IMR-90 (cell line): Measurements from ENCODE around the gene KIF16B. TPM values are rescaled to one million over a fixed set of nuclear protein-coding genes. Genes with fewer than 3 reads are reported as not detected.
"Not testable (repeated sequence)": the region's sequence is repeated elsewhere in the genome, so short reads cannot be mapped to it uniquely, and the experiment has no call there.

Source experiments
- ATAC-seq: fragments of 200-7000 bp; cut with Tn5 transposase; 2 replicates; pipeline ENCODE4 v1.9.1; 2020; ENCODE audit warnings: low read depth, mild to moderate bottlenecking, moderate library complexity
- BruUV-seq: library from RNA; stranded (reverse); fragments of 400-500 nt; replicated peaks from 2 replicates; lab custom pipeline; 2021; lab: Mats Ljungman, UMichigan
- CTCF ChIA-PET: fragments of 300-600 bp; formaldehyde crosslinking; extraction: SDS; loops from one replicate; lab custom pipeline; 2021; ENCODE audit warnings: antibody characterized with exemption; lab: Yijun Ruan, JAX
- POLR2A ChIA-PET: fragments of 300-600 bp; sonication (Branson Sonifier 250); formaldehyde crosslinking; loops from one replicate; lab custom pipeline; 2022; ENCODE audit warnings: antibody characterized with exemption; ENCODE audit not compliant: unreplicated experiment; lab: Charles Lee
- DNase-seq: peaks from one replicate; pipeline ENCODE4 v3.0.0; 2013
- H2AFZ ChIP-seq: replicated peaks from 2 replicates; pipeline ENCODE3; 2013; ENCODE audit warnings: low read length, mild to moderate bottlenecking; ENCODE audit not compliant: poor library complexity
- H2AK5ac ChIP-seq: 2 replicates; pipeline ENCODE4 v1.6.1; 2013; ENCODE audit warnings: low read depth, low read length, inconsistent platforms
- H2AK9ac ChIP-seq: replicated peaks from 2 replicates; pipeline ENCODE3; 2013; ENCODE audit warnings: mild to moderate bottlenecking, low read depth, low read length, moderate library complexity; ENCODE audit not compliant: poor library complexity
- H2BK120ac ChIP-seq: 2 replicates; pipeline ENCODE4 v1.6.1; 2013; ENCODE audit warnings: low read depth, low read length, inconsistent platforms
- H2BK15ac ChIP-seq: 3 replicates; pipeline ENCODE4 v1.6.1; 2013; ENCODE audit warnings: low read depth, low read length, inconsistent platforms
- H2BK20ac ChIP-seq: 2 replicates; pipeline ENCODE4 v1.6.1; 2013; ENCODE audit warnings: low read depth, mild to moderate bottlenecking, inconsistent platforms, low read length, moderate library complexity
- H2BK5ac ChIP-seq: 2 replicates; pipeline ENCODE4 v1.6.1; 2013; ENCODE audit warnings: mild to moderate bottlenecking, low read depth, low read length, inconsistent platforms; ENCODE audit not compliant: poor library complexity, severe bottlenecking
- H3K14ac ChIP-seq: replicated peaks from 2 replicates; pipeline ENCODE4 v1.6.1; 2013; ENCODE audit warnings: low read depth, low read length, inconsistent platforms
- H3K18ac ChIP-seq: 2 replicates; pipeline ENCODE4 v1.6.1; 2013; ENCODE audit warnings: low read depth, low read length, control low read depth
- H3K23ac ChIP-seq: 2 replicates; pipeline ENCODE4 v1.6.1; 2013; ENCODE audit warnings: low read depth, low read length, inconsistent platforms
- H3K27ac ChIP-seq: 2 replicates; pipeline ENCODE4 v1.5.1; 2013; ENCODE audit warnings: mild to moderate bottlenecking, control low read depth, low read length; ENCODE audit not compliant: insufficient read depth
- H3K27me3 ChIP-seq: 2 replicates; pipeline ENCODE4 v1.6.1; 2013; ENCODE audit warnings: low read length; ENCODE audit not compliant: control insufficient read depth, insufficient read depth
- H3K36me3 ChIP-seq: 2 replicates; pipeline ENCODE4 v1.6.1; 2013; ENCODE audit warnings: low read length, mixed read lengths; ENCODE audit not compliant: control insufficient read depth, insufficient read depth
- H3K4ac ChIP-seq: 2 replicates; pipeline ENCODE4 v1.6.1; 2013; ENCODE audit warnings: low read depth, low read length, inconsistent platforms
- H3K4me1 ChIP-seq: 2 replicates; pipeline ENCODE4 v1.6.1; 2013; ENCODE audit warnings: low read length, mixed read lengths; ENCODE audit not compliant: control insufficient read depth, insufficient read depth
- H3K4me2 ChIP-seq: 2 replicates; pipeline ENCODE4 v1.6.1; 2013; ENCODE audit warnings: low read depth, mild to moderate bottlenecking, control low read depth, low read length, moderate library complexity
- H3K4me3 ChIP-seq: 2 replicates; pipeline ENCODE4 v1.5.1; 2013; ENCODE audit warnings: low read depth, mild to moderate bottlenecking, control low read depth, low read length, moderate library complexity; ENCODE audit not compliant: insufficient read depth
- H3K56ac ChIP-seq: 2 replicates; pipeline ENCODE4 v1.6.1; 2013; ENCODE audit warnings: low read length, inconsistent platforms; ENCODE audit not compliant: insufficient read depth; ENCODE audit errors: extremely low read depth
- H3K79me1 ChIP-seq, 2 experiments: 2 replicates each; pipeline ENCODE4 v1.6.1; 2013; ENCODE audit warnings: low read length in 2 of 2, inconsistent platforms in 1 of 2, low read depth in 1 of 2
- H3K9ac ChIP-seq: 2 replicates; pipeline ENCODE4 v1.6.1; 2013; ENCODE audit warnings: low read depth, low read length, control low read depth
- H3K9me1 ChIP-seq: 2 replicates; pipeline ENCODE4 v1.6.1; 2013; ENCODE audit warnings: low read length, inconsistent platforms; ENCODE audit not compliant: insufficient read depth
- H3K9me3 ChIP-seq: 2 replicates; pipeline ENCODE4 v1.6.1; 2013; ENCODE audit warnings: low read length; ENCODE audit not compliant: control insufficient read depth, insufficient read depth
- H4K20me1 ChIP-seq: 2 replicates; pipeline ENCODE4 v1.6.1; 2013; ENCODE audit warnings: low read length, inconsistent platforms; ENCODE audit not compliant: insufficient read depth
- H4K5ac ChIP-seq: 2 replicates; pipeline ENCODE4 v1.6.1; 2013; ENCODE audit warnings: mild to moderate bottlenecking, low read depth, low read length, control low read depth
- H4K8ac ChIP-seq, 2 experiments: 2 replicates each; pipeline ENCODE4 v1.6.1; 2013; ENCODE audit warnings: low read depth in 2 of 2, low read length in 2 of 2, control low read depth in 1 of 2, inconsistent platforms in 1 of 2
- H4K91ac ChIP-seq: 2 replicates; pipeline ENCODE4 v1.6.1; 2013; ENCODE audit warnings: low read depth, low read length, inconsistent platforms; ENCODE audit not compliant: insufficient read depth
- CHD1 ChIP-seq: IDR thresholded peaks from 2 replicates; pipeline ENCODE4 v1.6.1; 2012; ENCODE audit warnings: low read depth, low read length, improper control_type of control experiment
- MAZ ChIP-seq: IDR thresholded peaks from 2 replicates; pipeline ENCODE4 v1.6.1; 2012; ENCODE audit warnings: low read depth, mild to moderate bottlenecking, low read length, improper control_type of control experiment, moderate library complexity, borderline replicate concordance
- NFE2L2 ChIP-seq: fragments of 150-350 bp; IDR thresholded peaks from 2 replicates; pipeline ENCODE4 v1.6.1; 2016; ENCODE audit warnings: low read depth, mild to moderate bottlenecking, low read length
- SMC3 ChIP-seq: fragments of 150-350 bp; IDR thresholded peaks from 2 replicates; pipeline ENCODE4 v1.6.1; 2016; ENCODE audit warnings: low read depth, mild to moderate bottlenecking, antibody characterized with exemption, low read length, moderate library complexity
- WGBS, 2 experiments: methylation state at CpG; one replicate each; pipeline versions ENCODE4 v1.1.5 to v1.1.7; 2013; ENCODE audit warnings: missing lambda C conversion rate in 2 of 2; ENCODE audit not compliant: insufficient read length in 1 of 2; ENCODE audit errors: extremely low coverage in 2 of 2; 5-methylcytosine and 5-hydroxymethylcytosine counted together
- dilution Hi-C: fragments of 300-500 bp; cut with HindIII; formaldehyde crosslinking; loops from one replicate; pipeline ENCODE4 v1.14.3; 2018; ENCODE audit warnings: low sequenced_read_pairs; ENCODE audit not compliant: unreplicated experiment
- in situ Hi-C: fragments of 300-500 bp; cut with MboI; formaldehyde crosslinking; loops from 3 replicates; pipeline ENCODE4 v1.14.3; 2019; ENCODE audit warnings: low sequenced_read_pairs, inconsistent platforms, mixed read lengths
- intact Hi-C: fragments of 100-400 bp; cut with micrococcal nuclease; formaldehyde crosslinking; loops from 2 replicates; pipeline ENCODE4 v1.10.0; 2022
- polyA plus RNA-seq, 3 experiments: library from polyadenylated mRNA; depleted of rRNA; stranded (reverse); fragments of >200 nt; gene quantifications; 2 replicates each; pipeline ENCODE4 v1.2.3, GENCODE V29; 2012; ENCODE audit warnings: low replicate concordance in 1 of 3
- total RNA-seq: library from RNA; depleted of rRNA; stranded (reverse); fragments of >200 nt; gene quantifications from 2 replicates; pipeline ENCODE4 v1.2.3, GENCODE V29; 2012

KIF16B gene
- total and polyA plus RNA-seq, 2 of the 4 experiments (the other 2 are of a cell fraction): 4.7 to 10.0 TPM

- ATAC-seq (no peak), DNase-seq (no peak)
- POLR2A ChIA-PET: no interaction called here
- Histone ChIP-seq H3K18ac (no peak overlapping the region), H3K27ac (no peak overlapping the region), H2AK5ac (no peak overlapping the region), H3K56ac (no peak overlapping the region), H3K36me3 (no peaks in the 10 kb centered on the region), H3K4me3 (no peak overlapping the region), H3K79me1 (no peaks in the 10 kb centered on the region), H3K9me3 (no peaks in the 10 kb centered on the region), H2BK15ac (no peak overlapping the region), H4K5ac (no peak overlapping the region), H2BK20ac (no peak overlapping the region), H3K9ac (no peak overlapping the region), H3K23ac (no peak overlapping the region), H2BK120ac (no peak overlapping the region), H3K4me2 (no peak overlapping the region), H4K20me1 (no peaks in the 10 kb centered on the region), H3K9me1 (no peaks in the 10 kb centered on the region; the same call in 1 of the 2 replicates), H3K27me3 (no peaks in the 10 kb centered on the region), H4K91ac (no peak overlapping the region), H4K8ac (no peak overlapping the region), H2AFZ (no peak overlapping the region), H3K4me1 (no peaks in the 10 kb centered on the region), H2BK5ac (no peak overlapping the region), H2AK9ac (no peak overlapping the region), H3K4ac (no peak overlapping the region), H3K14ac (no peak overlapping the region)
- in situ Hi-C loops (no loop called here), dilution Hi-C loops (no loop called here), intact Hi-C loops (no loop called here)
- WGBS, 2 experiments: no CpG with 5 or more reads among the region's 4 CpGs
- CTCF ChIA-PET: interaction anchor here (0.5 kb wide), 1 partner anchor 20 kb away, joined by 3 read pairs; no protein-coding TSS in a partner anchor
- BruUV-seq: no TSS peak
- no peak for TF ChIP-seq CHD1
- TF ChIP-seq NFE2L2: no peak
- TF ChIP-seq SMC3: no peak
- no peak for TF ChIP-seq MAZ
These were observed 132.6 kb downstream of the KIF16B start for GRCh38 chr20:16440686-16441085.

GRCh38 chr20:16439540-16439939, 133.7 kb downstream of the KIF16B start:
- dilution Hi-C loops, H3K9ac ChIP-seq, intact Hi-C loops, H3K23ac ChIP-seq, H3K27ac ChIP-seq, H3K18ac ChIP-seq, H2AK5ac ChIP-seq, H3K4me2 ChIP-seq, ATAC-seq, H3K79me1 ChIP-seq, CTCF ChIA-PET, POLR2A ChIA-PET, H4K8ac ChIP-seq, in situ Hi-C loops, H3K56ac ChIP-seq, H2BK5ac ChIP-seq, H3K9me1 ChIP-seq, H4K91ac ChIP-seq, H2BK20ac ChIP-seq, H3K36me3 ChIP-seq, DNase-seq, H4K20me1 ChIP-seq, H3K4me1 ChIP-seq, H2AFZ ChIP-seq, H3K9me3 ChIP-seq, H2AK9ac ChIP-seq, H3K14ac ChIP-seq, H2BK120ac ChIP-seq, H3K4ac ChIP-seq, H2BK15ac ChIP-seq, H3K4me3 ChIP-seq, BruUV-seq, H4K5ac ChIP-seq, H3K27me3 ChIP-seq: not testable (repeated sequence)
- WGBS, 2 experiments: no CpG with 5 or more reads among the region's 5 CpGs
